Suppressor macrophage treated with lipopolysaccharide for 4 hours (primary cell): ENCODE results near the gene IL26.
"Not testable (repeated sequence)": the region's sequence is repeated elsewhere in the genome, so short reads cannot be mapped to it uniquely, and the experiment has no call there.

Source experiments
- DNase-seq: peaks from one replicate; pipeline ENCODE4 v3.0.0-alpha.2; 2020

IL26 gene

GRCh38 chr12:68190301-68190700, 35.3 kb downstream of the IL26 start:
- DNase-seq, result no peak

- no peak for DNase-seq
Measured at GRCh38 chr12:68189821-68190242, 35.8 kb downstream of the IL26 start.

GRCh38 chr12:68185598-68185997, 40.0 kb downstream of the IL26 start:
- DNase-seq, result peak; percentile 12

- DNase-seq, result no peak
Measured at GRCh38 chr12:68180792-68181744, 44.5 kb downstream of the IL26 start.

GRCh38 chr12:68178774-68179439, 46.7 kb downstream of the IL26 start:
- DNase-seq, result no peak

GRCh38 chr12:68178184-68178583, 47.4 kb downstream of the IL26 start:
- no peak for DNase-seq

GRCh38 chr12:68177562-68177961, 48.0 kb downstream of the IL26 start:
- no peak for DNase-seq

- DNase-seq, result no peak
Measured at GRCh38 chr12:68176257-68176656, 49.4 kb downstream of the IL26 start.

- no peak for DNase-seq
Measured at GRCh38 chr12:68175557-68176061, 50.0 kb downstream of the IL26 start.

- DNase-seq, result not testable (repeated sequence)
Measured at GRCh38 chr12:68174761-68175160, 50.8 kb downstream of the IL26 start.

- no peak for DNase-seq
Measured at GRCh38 chr12:68173792-68174191, 51.8 kb downstream of the IL26 start.

GRCh38 chr12:68170726-68171125, 54.9 kb downstream of the IL26 start:
- peak; percentile 16 for DNase-seq

- DNase-seq, result no peak
Measured at GRCh38 chr12:68169213-68169889, 56.3 kb downstream of the IL26 start.

- no peak for DNase-seq
Measured at GRCh38 chr12:68166317-68166831, 59.2 kb downstream of the IL26 start.

- DNase-seq, result no peak
Measured at GRCh38 chr12:68163560-68164081, 62.0 kb downstream of the IL26 start.

GRCh38 chr12:68162374-68162773, 63.2 kb downstream of the IL26 start:
- no peak for DNase-seq

GRCh38 chr12:68159681-68160304, 65.8 kb downstream of the IL26 start, which contains the start of gene IFNG:
Gene IFNG, minus strand, starts transcription at chr12:68159740. Its CDS starts 125 bp downstream, at chr12:68159615.
- no peak for DNase-seq

- peak; percentile 51 for DNase-seq
Measured at GRCh38 chr12:68158432-68158831, 67.2 kb downstream of the IL26 start.

GRCh38 chr12:68157380-68157779, 68.2 kb downstream of the IL26 start:
- peak; percentile 4 for DNase-seq

GRCh38 chr12:68156636-68157035, 69.0 kb downstream of the IL26 start:
- DNase-seq, result no peak

GRCh38 chr12:68154779-68155178, 70.8 kb downstream of the IL26 start:
- no peak for DNase-seq
